GM12878 (cell line): Measurements from ENCODE around the gene ABT1. TPM values are rescaled to one million over a fixed set of nuclear protein-coding genes. Genes with fewer than 3 reads are reported as not detected.

Source experiments
- ATAC-seq: fragments of 200-7000 bp; cut with Tn5 transposase; 3 replicates; pipeline ENCODE4 v1.9.1; 2020; ENCODE audit warnings: mild to moderate bottlenecking, moderate library complexity
- BruUV-seq: library from RNA; stranded (reverse); fragments of 400-500 nt; replicated peaks from 2 replicates; lab custom pipeline; 2021; lab: Mats Ljungman, UMichigan
- CTCF ChIA-PET: fragments of 300-600 bp; sonication (Branson Sonifier 250); formaldehyde crosslinking; extraction: SDS; loops from one replicate; lab custom pipeline; 2021; ENCODE audit warnings: inconsistent platforms; lab: Yijun Ruan, JAX
- POLR2A ChIA-PET: fragments of 350-600 bp; formaldehyde crosslinking; extraction: SDS; loops from one replicate; lab custom pipeline; 2021; ENCODE audit warnings: inconsistent platforms; lab: Charles Lee
- RAD21 ChIA-PET: fragments of 300-600 bp; sonication (Branson Sonifier 250); formaldehyde crosslinking; loops from one replicate; lab custom pipeline; 2023; ENCODE audit warnings: antibody characterized with exemption; ENCODE audit not compliant: unreplicated experiment; lab: Charles Lee
- SMC1A ChIA-PET: fragments of 300-600 bp; sonication (Branson Sonifier 250); formaldehyde crosslinking; loops from one replicate; lab custom pipeline; 2023; ENCODE audit not compliant: unreplicated experiment, uncharacterized antibody; lab: Charles Lee
- DNase-seq: peaks from one replicate; pipeline ENCODE4 v3.0.0-alpha.2; 2011; ENCODE audit warnings: low read depth, low spot score
- FAIRE-seq: peaks from 3 replicates; lab custom pipeline; 2011; peaks lifted over from hg19 to GRCh38; lab: Jason Lieb, UNC
- H2AFZ ChIP-seq: 2 replicates; pipeline ENCODE4 v1.6.0; 2011; ENCODE audit warnings: low read depth, low read length, control low read depth; ENCODE audit not compliant: control insufficient read depth
- H3K27ac ChIP-seq: 2 replicates; pipeline ENCODE4 v1.5.1; 2011; ENCODE audit warnings: control low read depth; ENCODE audit not compliant: control insufficient read depth, insufficient read depth
- H3K27me3 ChIP-seq, 2 experiments: replicated peaks in 1 of 2; 2 replicates each; pipeline versions ENCODE4 v1.6.0 to v1.6.1; 2011; ENCODE audit warnings: low read length in 1 of 2; ENCODE audit not compliant: control insufficient read depth in 2 of 2, insufficient read depth in 2 of 2
- H3K36me3 ChIP-seq, 2 experiments: 2 replicates each; pipeline ENCODE4 v1.5.1; 2011; ENCODE audit warnings: low read length in 1 of 2; ENCODE audit not compliant: control insufficient read depth in 2 of 2, insufficient read depth in 2 of 2
- H3K4me1 ChIP-seq: 2 replicates; pipeline ENCODE4 v1.6.1; 2011; ENCODE audit warnings: mild to moderate bottlenecking, low read length, moderate library complexity, mixed read lengths; ENCODE audit not compliant: control insufficient read depth, insufficient read depth
- H3K4me2 ChIP-seq: 2 replicates; pipeline ENCODE4 v1.6.0; 2011; ENCODE audit warnings: control low read depth; ENCODE audit not compliant: control insufficient read depth, insufficient read depth
- H3K4me3 ChIP-seq: fragments of 200-600 bp; sonication (generic); 2 replicates; pipeline ENCODE4 v1.5.1; 2016
- H3K79me2 ChIP-seq: 2 replicates; pipeline ENCODE4 v1.6.0; 2011; ENCODE audit warnings: low read length; ENCODE audit not compliant: control insufficient read depth, insufficient read depth
- H3K9ac ChIP-seq: 2 replicates; pipeline ENCODE4 v1.8.0; 2011; ENCODE audit warnings: low read length, control low read depth, mixed read lengths; ENCODE audit not compliant: control insufficient read depth, insufficient read depth
- H3K9me3 ChIP-seq: replicated peaks from 3 replicates; pipeline ENCODE4 v1.5.1; 2011; ENCODE audit warnings: mild to moderate bottlenecking, low read length; ENCODE audit not compliant: control insufficient read depth, insufficient read depth
- H4K20me1 ChIP-seq: 2 replicates; pipeline ENCODE4 v1.6.0; 2011; ENCODE audit not compliant: control insufficient read depth, insufficient read depth
- BACH1 ChIP-seq: fragments of 450-650 bp; IDR thresholded peaks from 2 replicates; pipeline ENCODE4 v1.6.1; 2017; ENCODE audit warnings: mild to moderate bottlenecking, borderline replicate concordance
- FOS ChIP-seq: IDR thresholded peaks from 3 replicates; pipeline ENCODE4 v1.6.1; 2011; ENCODE audit warnings: borderline replicate concordance; ENCODE audit not compliant: insufficient read length; ENCODE audit errors: extremely low read depth
- NBN ChIP-seq: fragments of 450-650 bp; IDR thresholded peaks from 2 replicates; pipeline ENCODE4 v1.6.1; 2016
- SMC3 ChIP-seq: IDR thresholded peaks from 2 replicates; pipeline ENCODE4 v1.6.1; 2011; ENCODE audit warnings: low read length, improper control_type of control experiment, borderline replicate concordance
- WGBS: methylation state at CpG from one replicate; pipeline ENCODE4 v1.1.6; 2016; ENCODE audit warnings: low lambda C conversion rate; ENCODE audit not compliant: insufficient replicate concordance, insufficient coverage; ENCODE audit errors: missing lambda C conversion rate; 5-methylcytosine and 5-hydroxymethylcytosine counted together
- in situ Hi-C: fragments of 300-500 bp; cut with MboI; formaldehyde crosslinking; loops from 9 replicates; pipeline ENCODE4 v1.14.3; 2018; ENCODE audit warnings: mixed read lengths
- intact Hi-C: fragments of 100-400 bp; cut with micrococcal nuclease; formaldehyde crosslinking; loops from one replicate; pipeline ENCODE4 v1.14.2; 2022; ENCODE audit not compliant: unreplicated experiment
- polyA plus RNA-seq, 11 experiments: library from polyadenylated mRNA; depleted of rRNA in 4 of 11; unstranded in 6 of 11; stranded (reverse) in 5 of 11; fragments of >200 nt; fragmentation: Nextera tagmentation in 4 of 11; fragmentation: Illumina TruSeq in 1 of 11; extraction: Ambion mirVana in 4 of 11; extraction: Trizol in 1 of 11; gene quantifications; 1 replicate in 1 of 11; 2 replicates in 10 of 11; pipeline versions ENCODE4 v1.2.1 to v1.2.3, GENCODE V29; 2011 to 2016; ENCODE audit warnings: inconsistent platforms in 2 of 11, missing spikeins in 2 of 11, low read depth in 1 of 11
- total RNA-seq, 4 experiments: library from RNA; depleted of rRNA in 3 of 4; stranded (reverse); fragments of >200 nt in 3 of 4; fragmentation: Illumina TruSeq in 1 of 4; extraction: Trizol in 1 of 4; gene quantifications; 2 replicates each; pipeline versions ENCODE4 v1.2.1 to v1.2.3, GENCODE V29; 2013 to 2021
- TF ChIP-seq, protein P1 (sequence below): fragments of 450-650 bp; IDR thresholded peaks from 2 replicates; pipeline ENCODE4 v1.6.1; 2017; ENCODE audit warnings: mild to moderate bottlenecking

Gene ABT1
- total and polyA plus RNA-seq, 10 of the 15 experiments (the other 5 are each of a cell fraction or from before 2014, with no cell fraction given), result 8.4 to 43.5 (median 28.2) TPM

- TF ChIP-seq FOS (no peak), BACH1 (no peak)
- TF ChIP-seq, all 136 proteins: peak for 23
Observed at GRCh38 chr6:26554697-26555504, 41.9 kb upstream of the ABT1 start (continued).

- CTCF ChIA-PET, result interaction anchor here (1.0 to 4.1 kb wide), 6 partner anchors 13 to 226 kb away, joined by 3 to 28 read pairs (median 12); partner anchors contain the start of gene HMGN4
- H4K20me1 ChIP-seq, result no peaks in the 10 kb centered on the region
- intact Hi-C loops (loop anchor here (1.0 to 10.0 kb wide), 3 partner anchors 13 to 381 kb away; no protein-coding TSS in a partner anchor), in situ Hi-C loops (no loop called here)
- ATAC-seq, result peak; percentile 34
- SMC1A ChIA-PET, result interaction anchor here (0.7 to 4.5 kb wide), 16 partner anchors 8 to 233 kb away, joined by 3 to 44 read pairs (median 5); partner anchors contain the start of gene HMGN4
- no peaks in the 10 kb centered on the region for H3K36me3 ChIP-seq
- 73% methylated on average over 19 of the region's 19 CpGs for WGBS
- TF ChIP-seq, protein P1, sequence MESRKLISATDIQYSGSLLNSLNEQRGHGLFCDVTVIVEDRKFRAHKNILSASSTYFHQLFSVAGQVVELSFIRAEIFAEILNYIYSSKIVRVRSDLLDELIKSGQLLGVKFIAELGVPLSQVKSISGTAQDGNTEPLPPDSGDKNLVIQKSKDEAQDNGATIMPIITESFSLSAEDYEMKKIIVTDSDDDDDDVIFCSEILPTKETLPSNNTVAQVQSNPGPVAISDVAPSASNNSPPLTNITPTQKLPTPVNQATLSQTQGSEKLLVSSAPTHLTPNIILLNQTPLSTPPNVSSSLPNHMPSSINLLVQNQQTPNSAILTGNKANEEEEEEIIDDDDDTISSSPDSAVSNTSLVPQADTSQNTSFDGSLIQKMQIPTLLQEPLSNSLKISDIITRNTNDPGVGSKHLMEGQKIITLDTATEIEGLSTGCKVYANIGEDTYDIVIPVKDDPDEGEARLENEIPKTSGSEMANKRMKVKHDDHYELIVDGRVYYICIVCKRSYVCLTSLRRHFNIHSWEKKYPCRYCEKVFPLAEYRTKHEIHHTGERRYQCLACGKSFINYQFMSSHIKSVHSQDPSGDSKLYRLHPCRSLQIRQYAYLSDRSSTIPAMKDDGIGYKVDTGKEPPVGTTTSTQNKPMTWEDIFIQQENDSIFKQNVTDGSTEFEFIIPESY, result 0 out of 2 replicates have a peak, but pooled peaks have one; percentile 42
- TF ChIP-seq NBN (0 out of 2 replicates have a peak, but pooled peaks have one; percentile 13), SMC3 (no peak)
- no peak for FAIRE-seq
- no peaks in the 10 kb centered on the region for H3K79me2 ChIP-seq
- H3K9me3 ChIP-seq, result no peaks in the 10 kb centered on the region
- H3K9ac ChIP-seq, result no peak overlapping the region
- BruUV-seq, result no TSS peak
- no peak overlapping the region for H3K27ac ChIP-seq
- peak overlapping the region; percentile 45; the same call in 1 of the 2 replicates for H3K4me3 ChIP-seq
- no peak for DNase-seq
- RAD21 ChIA-PET, result interaction anchor here (0.8 to 5.5 kb wide), 10 partner anchors 13 to 265 kb away, joined by 3 to 40 read pairs (median 12); partner anchors contain the start of gene HMGN4
- H3K4me1 ChIP-seq, result 0 out of 2 replicates have a peak, but pooled peaks cover 3% of the 10 kb centered on the region
- POLR2A ChIA-PET, result interaction anchor here (1.0 to 4.5 kb wide), 6 partner anchors 8 to 227 kb away, joined by 3 to 29 read pairs (median 5); partner anchors contain the start of gene HMGN4
- no peaks in the 10 kb centered on the region for H3K27me3 ChIP-seq
- no peak overlapping the region; the same call in 1 of the 2 replicates for H2AFZ ChIP-seq
- peak overlapping the region; percentile 70 for H3K4me2 ChIP-seq
Observed at GRCh38 chr6:26555505-26556262, 41.1 kb upstream of the ABT1 start.
